ENCODE measurements around the gene FAM229B. TPM values are rescaled to one million over a fixed set of nuclear protein-coding genes. Genes with fewer than 3 reads are reported as not detected.

The FAM229B gene
- total and polyA plus RNA-seq, 2 of the 4 experiments (the other 2 are of a cell fraction), result 8.6 to 25.6 TPM

DNA sequence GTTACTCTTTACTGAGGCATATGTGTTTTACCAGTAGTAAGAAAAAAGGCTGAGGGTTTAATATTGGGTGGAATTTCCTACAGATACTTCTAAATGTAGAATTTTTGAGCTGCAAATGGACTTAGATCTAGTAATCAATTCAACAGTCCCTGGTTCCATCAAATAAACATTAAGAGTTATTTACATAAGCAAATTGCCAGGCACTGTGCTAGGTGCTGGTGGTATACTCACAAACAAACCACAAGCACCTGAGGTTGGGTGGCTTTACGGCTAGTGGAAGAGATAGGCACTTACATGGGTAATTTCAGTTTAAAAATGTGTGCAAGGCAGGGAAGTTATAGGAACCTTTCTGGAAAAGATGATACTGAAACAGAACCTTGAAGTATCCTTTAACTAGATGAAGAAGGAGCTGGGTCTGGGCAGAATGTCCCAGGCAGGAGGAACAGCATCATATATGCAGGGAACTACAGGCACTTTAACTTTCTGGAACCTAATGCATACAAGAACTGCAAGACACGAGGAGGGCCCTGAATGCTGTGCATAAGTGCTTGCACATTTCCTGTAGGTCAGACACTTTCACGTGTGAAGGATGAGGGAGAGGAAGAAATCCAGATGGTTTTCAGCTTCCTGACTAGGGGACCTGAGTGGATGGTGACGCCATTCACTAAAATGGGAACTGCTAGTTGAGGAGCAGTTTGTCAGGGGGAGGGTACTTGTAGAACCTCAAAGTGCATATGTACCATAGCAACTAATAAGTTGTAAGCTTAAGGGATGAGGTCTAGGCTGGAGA, 29.0 kb upstream of the FAM229B start:
- H3K14ac ChIP-seq (replicated peaks; ENCODE audit: low read depth, low read length), result no peak overlapping the region
- no peak overlapping the region for H3K9ac ChIP-seq (ENCODE audit: low read depth, low read length)
- ChIA-PET CTCF (no interaction called here), POLR2A (ENCODE audit: unreplicated experiment) (no interaction called here)
- H3K79me1 ChIP-seq (ENCODE audit: low read depth in 1 of 2, low read length in 2 of 2), result no peaks in the 10 kb centered on the region
- H3K9me3 ChIP-seq (ENCODE audit: control insufficient read depth, insufficient read depth, low read length), result no peaks in the 10 kb centered on the region
- no peak overlapping the region for H2BK5ac ChIP-seq (ENCODE audit: low read depth, low read length, poor library complexity, severe bottlenecking)
- no peak overlapping the region for H3K27ac ChIP-seq (ENCODE audit: insufficient read depth, low read length)
- BruUV-seq (replicated peaks), result no TSS peak
- no peak overlapping the region for H2BK20ac ChIP-seq (ENCODE audit: low read depth, low read length)
- H4K8ac ChIP-seq (ENCODE audit: low read depth in 2 of 2, low read length in 2 of 2), result no peak overlapping the region
- no peak overlapping the region for H2BK15ac ChIP-seq (ENCODE audit: low read depth, low read length)
- H3K4me1 ChIP-seq (ENCODE audit: control insufficient read depth, insufficient read depth, low read length), result no peaks in the 10 kb centered on the region; the same call in 1 of the 2 replicates
- H4K91ac ChIP-seq (ENCODE audit: insufficient read depth, low read depth, low read length), result no peak overlapping the region
- H4K5ac ChIP-seq (ENCODE audit: low read depth, low read length), result no peak overlapping the region
- no peak overlapping the region for H3K4me3 ChIP-seq (ENCODE audit: insufficient read depth, low read depth, low read length)
- peaks cover 14% of the 10 kb centered on the region for H3K27me3 ChIP-seq (ENCODE audit: control insufficient read depth, insufficient read depth, low read length)
- ATAC-seq (ENCODE audit: low read depth) (no peak), DNase-seq (peak; percentile 41)
- no peak overlapping the region for H3K23ac ChIP-seq (ENCODE audit: low read depth, low read length)
- no peaks in the 10 kb centered on the region for H4K20me1 ChIP-seq (ENCODE audit: insufficient read depth, low read length)
- H2AK5ac ChIP-seq (ENCODE audit: low read depth, low read length), result no peak overlapping the region
- no peaks in the 10 kb centered on the region for H3K9me1 ChIP-seq (ENCODE audit: insufficient read depth, low read length)
- H3K4me2 ChIP-seq (ENCODE audit: low read depth, low read length), result no peak overlapping the region
- H2AK9ac ChIP-seq (replicated peaks; ENCODE audit: low read depth, low read length, poor library complexity), result no peak overlapping the region
- intact Hi-C loops (cut with micrococcal nuclease) (no loop called here), dilution Hi-C loops (cut with HindIII; ENCODE audit: low sequenced_read_pairs, unreplicated experiment) (no loop called here), in situ Hi-C loops (cut with MboI; ENCODE audit: low sequenced_read_pairs) (no loop called here)
- H3K18ac ChIP-seq (ENCODE audit: low read depth, low read length), result no peak overlapping the region
- H3K56ac ChIP-seq (ENCODE audit: extremely low read depth, insufficient read depth, low read length), result no peak overlapping the region
- WGBS, 2 experiments (ENCODE audit: extremely low coverage in 2 of 2, insufficient read length in 1 of 2), result 9% methylated on average over 1 of the region's 4 CpGs; no CpG with 5 or more reads in 1 of the 2 experiments
- no peak overlapping the region for H3K4ac ChIP-seq (ENCODE audit: low read depth, low read length)
- TF ChIP-seq SMC3 (IDR thresholded peaks at IDR 0.05; ENCODE audit: low read depth, low read length) (no peak), RAD21 (IDR thresholded peaks at IDR 0.05; ENCODE audit: low read length) (no peak), CEBPB (IDR thresholded peaks at IDR 0.05; ENCODE audit: low read depth, low read length) (no peak), MAFK (IDR thresholded peaks at IDR 0.05; ENCODE audit: low read depth, low read length) (no peak), RCOR1 (IDR thresholded peaks at IDR 0.05; ENCODE audit: insufficient replicate concordance, low read length) (no peak), CHD1 (IDR thresholded peaks at IDR 0.05; ENCODE audit: low read depth, low read length) (no peak), POLR2A (IDR thresholded peaks at IDR 0.05; ENCODE audit: low read depth, low read length) (no peak), RFX5 (IDR thresholded peaks at IDR 0.05; ENCODE audit: low read depth, low read length) (no peak), BHLHE40 (IDR thresholded peaks at IDR 0.05; ENCODE audit: low read depth, low read length) (no peak), NFE2L2 (IDR thresholded peaks at IDR 0.05; ENCODE audit: low read depth, low read length) (no peak), MXI1 (IDR thresholded peaks at IDR 0.05; ENCODE audit: borderline replicate concordance, low read depth, low read length) (no peak), FOS (IDR thresholded peaks at IDR 0.05; ENCODE audit: low read depth, low read length) (no peak), MAZ (IDR thresholded peaks at IDR 0.05; ENCODE audit: borderline replicate concordance, low read depth, low read length) (no peak)
- TF ChIP-seq, protein P1, sequence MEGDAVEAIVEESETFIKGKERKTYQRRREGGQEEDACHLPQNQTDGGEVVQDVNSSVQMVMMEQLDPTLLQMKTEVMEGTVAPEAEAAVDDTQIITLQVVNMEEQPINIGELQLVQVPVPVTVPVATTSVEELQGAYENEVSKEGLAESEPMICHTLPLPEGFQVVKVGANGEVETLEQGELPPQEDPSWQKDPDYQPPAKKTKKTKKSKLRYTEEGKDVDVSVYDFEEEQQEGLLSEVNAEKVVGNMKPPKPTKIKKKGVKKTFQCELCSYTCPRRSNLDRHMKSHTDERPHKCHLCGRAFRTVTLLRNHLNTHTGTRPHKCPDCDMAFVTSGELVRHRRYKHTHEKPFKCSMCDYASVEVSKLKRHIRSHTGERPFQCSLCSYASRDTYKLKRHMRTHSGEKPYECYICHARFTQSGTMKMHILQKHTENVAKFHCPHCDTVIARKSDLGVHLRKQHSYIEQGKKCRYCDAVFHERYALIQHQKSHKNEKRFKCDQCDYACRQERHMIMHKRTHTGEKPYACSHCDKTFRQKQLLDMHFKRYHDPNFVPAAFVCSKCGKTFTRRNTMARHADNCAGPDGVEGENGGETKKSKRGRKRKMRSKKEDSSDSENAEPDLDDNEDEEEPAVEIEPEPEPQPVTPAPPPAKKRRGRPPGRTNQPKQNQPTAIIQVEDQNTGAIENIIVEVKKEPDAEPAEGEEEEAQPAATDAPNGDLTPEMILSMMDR (conservative IDR thresholded peaks at IDR 0.05; ENCODE audit: low read depth, low read length), result no peak
- TF ChIP-seq, protein P2, sequence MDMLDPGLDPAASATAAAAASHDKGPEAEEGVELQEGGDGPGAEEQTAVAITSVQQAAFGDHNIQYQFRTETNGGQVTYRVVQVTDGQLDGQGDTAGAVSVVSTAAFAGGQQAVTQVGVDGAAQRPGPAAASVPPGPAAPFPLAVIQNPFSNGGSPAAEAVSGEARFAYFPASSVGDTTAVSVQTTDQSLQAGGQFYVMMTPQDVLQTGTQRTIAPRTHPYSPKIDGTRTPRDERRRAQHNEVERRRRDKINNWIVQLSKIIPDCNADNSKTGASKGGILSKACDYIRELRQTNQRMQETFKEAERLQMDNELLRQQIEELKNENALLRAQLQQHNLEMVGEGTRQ (IDR thresholded peaks at IDR 0.05; ENCODE audit: low read depth, low read length), result no peak
- TF ChIP-seq, protein P3, sequence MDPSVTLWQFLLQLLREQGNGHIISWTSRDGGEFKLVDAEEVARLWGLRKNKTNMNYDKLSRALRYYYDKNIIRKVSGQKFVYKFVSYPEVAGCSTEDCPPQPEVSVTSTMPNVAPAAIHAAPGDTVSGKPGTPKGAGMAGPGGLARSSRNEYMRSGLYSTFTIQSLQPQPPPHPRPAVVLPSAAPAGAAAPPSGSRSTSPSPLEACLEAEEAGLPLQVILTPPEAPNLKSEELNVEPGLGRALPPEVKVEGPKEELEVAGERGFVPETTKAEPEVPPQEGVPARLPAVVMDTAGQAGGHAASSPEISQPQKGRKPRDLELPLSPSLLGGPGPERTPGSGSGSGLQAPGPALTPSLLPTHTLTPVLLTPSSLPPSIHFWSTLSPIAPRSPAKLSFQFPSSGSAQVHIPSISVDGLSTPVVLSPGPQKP (IDR thresholded peaks at IDR 0.05; ENCODE audit: borderline replicate concordance, low read depth, low read length), result no peak
- no peak overlapping the region for H2BK120ac ChIP-seq (ENCODE audit: low read depth, low read length)
- H2AFZ ChIP-seq (replicated peaks; ENCODE audit: low read length, poor library complexity), result peak overlapping the region; percentile 35
- no peaks in the 10 kb centered on the region for H3K36me3 ChIP-seq (ENCODE audit: control insufficient read depth, insufficient read depth, low read length)

Data from IMR-90 (cell line).